ENCODE data around the gene C11orf98.
A peak's percentile ranks its signal among the peaks of the same experiment; 100 is the strongest.
"Not testable (repeated sequence)": the region's sequence is repeated elsewhere in the genome, so short reads cannot be mapped to it uniquely, and the experiment has no call there.

C11orf98 gene

DNA sequence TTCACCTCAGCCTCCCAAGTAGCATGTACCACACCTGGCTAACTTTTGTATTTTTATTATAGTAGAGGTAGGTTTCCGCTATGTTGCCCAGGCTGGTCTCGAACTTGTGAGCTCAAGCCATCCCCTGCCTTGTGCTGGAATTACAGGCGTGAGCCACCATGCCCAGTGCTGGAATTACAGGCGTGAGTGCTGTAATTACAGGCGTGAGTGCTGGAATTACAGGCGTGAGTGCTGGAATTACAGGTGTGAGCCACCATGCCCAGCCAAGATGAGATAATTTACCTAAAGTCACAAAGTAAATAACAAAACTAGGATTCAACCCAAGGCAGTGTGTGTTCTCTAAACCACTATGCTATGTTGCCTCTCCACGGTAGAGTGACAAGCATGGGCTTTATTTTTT lies 17.5 kb upstream of the C11orf98 start:
- DNase-seq (ENCODE audit: low spot score): no peak

DNA sequence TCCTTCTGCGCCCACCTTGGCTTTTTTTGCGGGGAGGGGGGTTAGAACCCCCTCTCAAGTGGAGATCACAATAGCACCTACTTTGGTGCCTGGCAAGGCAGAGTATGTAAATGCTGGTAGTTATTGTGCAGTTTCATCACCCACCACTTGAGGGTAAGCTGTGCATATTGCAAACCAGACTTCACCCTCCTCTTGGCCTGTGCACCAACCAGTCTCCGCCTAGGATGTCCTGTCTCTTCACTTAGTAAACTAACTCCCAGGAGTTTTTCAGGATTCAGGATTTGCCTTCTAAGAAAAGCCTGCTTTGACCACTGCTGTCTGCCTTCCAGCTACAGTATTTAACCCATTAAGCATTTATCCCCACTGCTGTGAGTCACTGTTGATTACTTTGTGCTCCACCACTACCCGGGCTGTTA lies 15.8 kb upstream of the C11orf98 start:
- peak; percentile 66 for DNase-seq (ENCODE audit: low spot score)

DNA sequence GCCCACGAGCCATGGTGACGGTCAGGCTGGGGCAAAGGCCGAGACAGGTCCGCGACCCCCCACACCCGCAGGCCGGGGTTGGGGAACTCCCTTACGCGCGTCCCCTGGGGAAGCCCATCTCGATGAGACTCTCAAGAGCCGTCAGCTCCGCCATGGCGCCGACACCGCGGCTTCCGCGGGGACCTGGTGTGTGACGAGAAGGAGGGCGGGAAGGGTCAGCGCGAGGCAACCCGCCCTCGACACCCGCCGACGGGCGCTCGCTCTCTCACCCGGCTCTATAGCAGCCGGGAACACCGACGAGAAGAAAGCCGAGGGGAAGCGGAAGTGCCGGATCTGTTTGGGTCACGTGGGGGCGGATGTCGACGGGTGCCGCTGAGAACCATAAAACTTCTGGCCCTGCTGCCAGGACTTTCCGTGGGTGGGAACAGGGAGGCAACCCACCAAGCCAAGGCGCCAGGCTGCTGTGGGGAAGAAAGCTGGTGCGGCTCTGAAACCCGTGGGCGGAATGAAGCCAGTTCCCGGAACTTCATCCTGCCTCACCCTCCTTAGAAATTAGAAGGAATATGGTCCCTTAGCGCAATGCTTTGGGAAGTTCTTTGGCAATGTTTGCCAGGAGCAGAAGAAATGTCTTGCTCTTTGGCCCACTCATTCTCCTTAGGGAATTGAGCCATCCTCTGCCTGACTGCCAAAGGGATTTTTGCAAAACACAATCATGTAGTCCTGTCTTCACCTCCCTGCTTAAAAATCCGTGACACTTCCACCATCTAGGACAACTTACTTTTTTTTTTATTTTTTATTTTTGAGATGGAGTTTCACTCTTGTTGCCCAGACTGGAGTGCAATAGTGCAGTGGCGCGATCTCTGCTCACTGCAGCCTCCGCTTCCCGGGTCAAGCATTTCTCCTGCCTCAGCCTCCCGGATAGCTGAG lies 14.0 kb upstream of the C11orf98 start, which contains the start of gene UBXN1:
UBXN1 (minus strand) TSS at position 304 of the 927 bp plus-strand sequence; CDS start at position 154, 150 bp downstream.
- peak; percentile 86 for DNase-seq (ENCODE audit: low spot score)

DNA sequence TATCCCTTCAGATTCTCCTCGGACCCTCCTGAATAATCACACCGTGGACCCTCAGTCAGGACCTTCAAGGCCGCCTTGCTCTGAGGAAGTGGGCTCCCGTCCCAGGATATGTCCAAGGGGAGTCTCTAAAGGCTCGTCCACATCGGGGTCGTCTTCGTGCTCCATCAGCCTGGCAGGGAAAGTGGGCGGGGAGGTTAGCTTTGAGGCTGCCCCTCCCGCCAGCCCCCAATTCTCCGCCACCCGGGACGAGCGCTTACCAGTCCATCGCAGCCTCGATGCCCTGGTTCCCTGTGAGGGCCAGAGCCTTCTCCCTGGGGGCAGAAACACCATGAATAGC lies 13.4 kb upstream of the C11orf98 start:
- DNase-seq (ENCODE audit: low spot score): no peak

DNA sequence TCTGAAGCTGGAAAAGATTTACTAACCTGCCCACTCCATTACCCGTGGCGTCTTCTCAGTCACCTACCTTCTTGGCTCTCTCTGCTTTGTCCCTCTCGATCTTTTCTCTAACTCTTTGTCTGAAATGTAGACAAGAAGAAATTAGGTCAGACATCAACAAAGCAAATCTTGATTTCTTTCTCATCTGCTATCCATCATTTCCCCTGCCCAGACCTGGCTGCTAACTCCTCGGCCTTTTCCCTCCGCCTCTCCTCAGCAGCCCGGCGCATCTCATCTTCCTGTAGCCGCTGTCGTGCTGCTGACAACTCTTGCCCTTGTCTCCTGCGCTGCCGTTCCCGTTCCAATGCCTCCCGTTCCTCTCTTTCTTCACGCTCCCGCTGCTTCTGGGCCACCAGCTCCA lies 12.7 kb upstream of the C11orf98 start:
- DNase-seq (ENCODE audit: low spot score): no peak

DNA sequence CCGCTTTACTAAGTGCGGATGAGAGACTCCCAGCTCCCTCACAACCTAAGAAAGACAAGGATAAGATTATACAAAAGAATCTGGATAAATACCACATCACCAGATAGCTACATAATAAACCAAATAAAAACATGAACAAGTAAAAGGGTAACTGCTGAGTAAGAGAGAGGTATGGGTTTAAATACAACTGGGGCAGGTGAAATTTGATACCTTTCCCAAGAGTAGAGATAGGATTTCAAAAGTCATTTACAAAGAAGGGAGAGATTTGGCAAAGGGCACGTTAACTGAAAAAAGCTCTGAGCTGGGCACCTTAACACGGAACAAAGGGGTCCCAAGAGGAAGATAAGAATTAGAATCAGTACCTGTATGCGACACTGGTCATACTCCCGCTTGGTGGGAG lies 12.1 kb upstream of the C11orf98 start:
- DNase-seq (ENCODE audit: low spot score): no peak

DNA sequence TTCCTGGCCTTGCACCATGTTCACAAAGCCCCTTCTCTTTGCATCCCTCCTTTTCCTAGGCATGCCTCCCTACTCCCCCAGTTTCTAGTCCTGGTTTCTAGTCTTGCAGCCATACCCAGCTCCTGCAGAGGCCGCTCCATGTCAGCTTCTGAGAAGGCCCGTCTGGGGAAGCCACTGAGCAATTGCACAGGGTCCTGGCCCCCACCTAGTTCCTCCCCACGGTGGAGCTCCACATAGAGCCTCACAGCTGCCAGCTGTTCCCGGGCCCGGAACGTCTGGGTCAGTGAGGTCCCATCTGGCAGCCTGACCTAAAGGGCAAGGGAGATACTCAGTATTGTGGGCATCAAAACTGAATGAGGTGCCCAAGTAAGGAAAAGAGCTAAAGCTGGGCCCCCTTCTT lies 11.7 kb upstream of the C11orf98 start:
- DNase-seq (ENCODE audit: low spot score): no peak

DNA sequence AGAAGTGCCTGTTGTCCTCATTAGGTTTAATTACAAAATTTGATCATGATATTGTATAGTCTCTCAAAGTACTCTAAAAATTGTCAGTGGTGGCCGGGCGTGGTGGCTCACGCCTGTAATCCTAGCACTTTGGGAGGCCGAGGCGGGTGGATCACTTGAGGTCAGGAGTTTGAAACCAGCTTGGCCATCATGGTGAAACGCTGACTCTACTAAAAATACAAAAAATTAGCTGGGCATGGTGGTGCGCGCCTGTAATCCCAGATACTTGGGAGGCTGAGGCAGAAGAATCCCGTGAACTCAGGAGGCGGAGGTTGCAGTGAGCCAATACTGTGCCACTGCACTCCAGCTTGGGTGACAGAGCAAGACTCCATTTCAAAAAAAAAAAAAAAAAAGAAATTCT lies 10.4 kb upstream of the C11orf98 start:
- DNase-seq (ENCODE audit: low spot score): not testable (repeated sequence)

DNA sequence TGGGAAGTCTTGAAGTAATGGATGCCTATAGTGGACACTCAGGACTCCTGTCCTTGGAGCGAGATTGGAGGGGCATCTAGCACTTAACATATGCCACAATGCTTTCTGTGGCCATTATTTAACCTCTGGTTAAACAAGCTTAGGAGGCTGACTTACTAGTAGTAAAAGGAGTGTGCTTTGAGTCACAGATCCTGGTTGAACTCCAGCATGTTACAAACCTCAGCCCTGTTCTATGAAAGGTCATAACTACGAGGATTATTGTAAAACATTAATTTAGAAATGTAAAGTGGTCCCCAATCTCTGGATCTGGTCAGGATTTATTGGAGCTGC lies 8.2 kb upstream of the C11orf98 start:
- DNase-seq (ENCODE audit: low spot score): no peak

DNA sequence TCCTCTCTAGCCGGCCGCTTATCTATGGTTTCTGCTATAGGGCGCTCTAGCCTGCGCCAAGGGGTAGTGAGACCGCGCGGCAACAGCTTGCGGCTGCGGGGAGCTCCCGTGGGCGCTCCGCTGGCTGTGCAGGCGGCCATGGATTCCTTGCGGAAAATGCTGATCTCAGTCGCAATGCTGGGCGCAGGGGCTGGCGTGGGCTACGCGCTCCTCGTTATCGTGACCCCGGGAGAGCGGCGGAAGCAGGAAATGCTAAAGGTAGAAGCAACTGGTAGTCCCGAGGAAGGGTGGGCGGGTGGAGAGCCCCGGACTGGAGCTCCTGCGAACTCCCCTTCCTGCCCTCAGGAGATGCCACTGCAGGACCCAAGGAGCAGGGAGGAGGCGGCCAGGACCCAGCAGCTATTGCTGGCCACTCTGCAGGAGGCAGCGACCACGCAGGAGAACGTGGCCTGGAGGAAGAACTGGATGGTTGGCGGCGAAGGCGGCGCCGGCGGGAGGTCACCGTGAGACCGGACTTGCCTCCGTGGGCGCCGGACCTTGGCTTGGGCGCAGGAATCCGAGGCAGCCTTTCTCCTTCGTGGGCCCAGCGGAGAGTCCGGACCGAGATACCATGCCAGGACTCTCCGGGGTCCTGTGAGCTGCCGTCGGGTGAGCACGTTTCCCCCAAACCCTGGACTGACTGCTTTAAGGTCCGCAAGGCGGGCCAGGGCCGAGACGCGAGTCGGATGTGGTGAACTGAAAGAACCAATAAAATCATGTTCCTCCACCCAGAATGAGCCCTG lies 6.8 kb upstream of the C11orf98 start, which contains the start of the genes LBHD1 and UQCC3:
LBHD1 (minus strand) TSS at position 660 of the 782 bp plus-strand sequence. CDS start 2,236 bp downstream, outside the sequence.
UQCC3 (plus strand) TSS at position 66 of the 782 bp plus-strand sequence; CDS start at position 139, 73 bp downstream.
- DNase-seq (ENCODE audit: low spot score): peak; percentile 95

DNA sequence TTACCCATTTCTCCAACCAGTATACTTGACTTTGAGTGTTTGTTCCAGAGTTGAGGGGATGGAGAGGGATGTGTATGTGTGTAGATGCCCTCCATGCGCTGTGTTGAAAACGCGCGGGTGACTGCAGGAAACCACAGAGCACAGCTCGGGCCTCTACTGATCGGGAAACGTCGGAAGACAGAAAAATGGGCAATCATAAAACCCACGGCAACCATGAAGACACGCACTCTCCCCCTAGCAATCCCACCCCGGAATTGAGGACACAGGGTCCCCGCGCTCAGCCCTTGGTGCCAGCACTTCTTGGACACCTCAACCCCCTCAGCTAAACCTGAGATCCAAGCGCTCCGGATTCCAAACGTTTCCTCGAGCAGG lies 6.2 kb upstream of the C11orf98 start:
- peak; percentile 33 for DNase-seq (ENCODE audit: low spot score)

DNA sequence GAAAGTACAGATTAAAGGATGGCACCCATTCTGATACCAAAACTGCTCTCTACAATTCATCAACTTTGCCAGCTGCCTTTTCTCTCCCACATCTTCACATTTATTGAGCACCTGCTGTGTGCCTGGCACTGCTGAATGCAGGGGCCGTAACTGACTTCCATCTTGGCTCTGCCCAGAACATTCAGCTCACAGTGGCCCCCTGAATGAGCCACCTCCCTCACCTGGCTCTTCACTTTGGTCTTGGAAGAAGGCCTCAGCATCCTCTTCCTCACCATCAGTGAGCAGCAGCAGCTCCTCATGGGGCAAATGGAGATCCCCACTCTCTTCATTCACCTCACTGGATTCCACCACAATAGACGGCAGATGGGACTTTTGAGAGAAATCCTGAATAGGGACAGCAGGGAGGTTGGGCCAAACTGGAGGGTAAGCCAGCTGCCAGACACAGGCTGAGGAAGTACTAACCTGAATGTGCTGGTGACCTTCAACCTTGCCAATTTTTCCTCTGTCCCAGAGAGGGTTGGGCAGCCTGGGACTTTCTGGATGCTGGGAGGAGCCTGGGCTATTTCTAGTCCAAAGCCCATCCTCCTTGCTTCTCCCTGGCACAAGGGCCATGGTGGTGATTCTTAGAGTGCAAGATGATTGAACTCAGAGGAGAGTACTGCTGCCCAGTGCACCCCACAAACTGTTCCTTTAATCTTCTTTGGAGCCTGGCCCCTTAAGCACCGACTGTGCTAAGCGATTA lies 4.6 kb upstream of the C11orf98 start:
- DNase-seq (ENCODE audit: low spot score): no peak

DNA sequence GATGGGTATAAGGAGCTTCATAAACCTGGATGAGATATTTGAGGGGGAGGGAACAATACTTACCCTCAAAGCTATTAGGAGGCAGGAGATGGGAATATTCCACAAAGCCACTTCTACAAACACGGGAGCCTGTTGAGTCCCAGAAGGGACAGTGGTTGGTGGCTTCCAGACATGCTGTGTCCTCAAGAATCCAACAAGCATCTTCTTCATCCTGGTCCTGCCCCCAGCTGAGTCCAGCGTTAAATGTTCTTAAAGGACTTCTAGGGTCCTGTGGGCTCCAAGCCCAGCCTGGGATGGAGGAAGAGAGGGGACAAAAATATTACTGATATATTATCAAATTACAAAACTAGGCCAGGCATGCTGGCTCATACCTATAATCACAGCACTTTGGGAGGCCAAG lies 2.5 kb upstream of the C11orf98 start:
- no peak for DNase-seq (ENCODE audit: low spot score)

DNA sequence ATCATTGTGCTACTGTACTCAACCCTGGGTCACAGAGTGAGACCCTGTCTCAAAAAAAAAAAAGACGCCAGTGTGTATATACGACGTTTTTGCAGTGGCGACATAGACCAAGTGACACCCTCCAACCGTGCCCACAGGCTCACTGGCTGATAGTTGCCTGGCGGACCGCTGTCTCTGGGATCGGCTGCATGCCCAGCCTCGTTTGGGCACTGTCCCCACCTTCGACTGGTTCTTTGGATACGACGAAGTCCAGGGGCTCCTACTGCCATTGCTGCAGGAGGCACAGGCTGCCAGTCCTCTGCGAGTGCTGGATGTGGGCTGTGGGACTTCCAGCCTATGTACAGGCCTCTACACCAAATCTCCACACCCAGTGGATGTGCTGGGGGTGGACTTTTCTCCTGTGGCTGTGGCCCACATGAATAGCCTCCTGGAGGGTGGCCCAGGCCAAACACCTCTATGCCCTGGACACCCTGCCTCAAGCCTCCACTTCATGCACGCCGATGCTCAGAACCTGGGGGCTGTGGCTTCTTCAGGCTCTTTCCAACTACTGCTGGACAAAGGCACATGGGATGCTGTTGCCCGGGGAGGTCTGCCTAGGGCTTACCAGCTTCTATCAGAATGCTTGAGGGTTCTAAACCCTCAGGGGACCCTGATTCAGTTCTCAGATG lies 1.4 kb upstream of the C11orf98 start:
- DNase-seq (ENCODE audit: low spot score): peak; percentile 22

DNA sequence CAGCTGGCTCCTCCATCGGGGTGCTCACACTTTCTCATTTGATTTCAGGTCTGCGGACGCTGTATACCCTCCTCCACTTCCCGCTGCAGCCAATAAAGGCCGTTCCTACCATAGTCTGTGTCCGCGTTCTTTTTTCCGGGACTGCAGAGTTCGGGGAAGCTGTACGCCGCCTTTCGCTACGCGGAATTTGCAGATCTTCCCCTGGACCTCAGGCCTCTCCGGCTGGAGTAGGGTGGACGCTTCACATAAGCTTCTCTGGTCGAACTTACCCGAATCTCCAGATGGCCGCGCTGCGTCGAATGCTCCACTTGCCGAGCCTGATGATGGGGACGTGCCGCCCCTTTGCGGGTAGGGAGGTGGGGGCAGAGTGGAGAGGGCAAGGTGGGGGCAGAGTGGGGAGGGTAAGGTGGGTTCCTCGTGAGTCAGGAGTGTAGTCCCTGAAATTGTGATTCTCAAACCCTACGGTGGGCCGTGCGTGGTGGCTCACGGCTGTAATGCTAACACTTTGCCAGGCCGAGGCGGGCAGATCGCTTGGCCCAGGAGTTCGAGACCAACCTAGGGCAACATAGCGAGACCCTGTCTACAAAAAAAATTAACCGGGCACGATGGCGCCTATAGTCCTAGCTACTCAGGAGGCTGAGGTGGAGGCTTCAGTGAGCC lies 719 bp upstream of the C11orf98 start:
- peak; percentile 53 for DNase-seq (ENCODE audit: low spot score)

DNA sequence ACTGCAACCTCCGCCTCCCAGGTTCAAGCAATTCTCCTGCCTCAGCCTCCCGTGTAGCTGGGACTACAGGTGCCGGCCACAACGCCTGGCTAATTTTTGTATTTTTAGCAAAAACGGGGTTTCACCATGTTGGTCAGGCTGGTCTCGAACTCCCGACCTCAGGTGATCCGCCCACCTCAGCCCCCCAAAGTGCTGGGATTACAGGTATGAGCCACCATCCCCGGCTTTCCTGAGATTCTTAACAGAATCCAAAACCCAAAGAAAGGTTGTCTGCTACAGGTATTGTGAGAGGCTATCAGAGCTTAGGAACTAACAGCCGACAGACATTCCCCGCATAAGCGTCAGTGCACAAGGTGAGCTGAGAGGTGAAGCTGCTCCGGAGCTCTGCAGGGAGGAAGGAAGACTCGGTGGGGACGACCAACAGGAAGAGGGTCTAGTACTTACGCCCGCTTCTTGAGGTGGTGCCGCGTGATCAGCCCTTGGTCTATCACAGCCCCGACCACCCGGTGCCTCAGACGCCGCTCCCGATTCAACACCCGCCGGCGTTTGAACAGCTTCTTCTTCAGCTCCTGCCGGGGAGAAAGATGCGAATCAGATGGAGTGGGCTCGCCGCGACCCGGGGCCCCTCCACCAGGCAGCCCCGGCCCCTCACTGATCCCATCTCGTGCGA lies 470 bp downstream of the C11orf98 start:
- DNase-seq (ENCODE audit: low spot score): peak; percentile 57

DNA sequence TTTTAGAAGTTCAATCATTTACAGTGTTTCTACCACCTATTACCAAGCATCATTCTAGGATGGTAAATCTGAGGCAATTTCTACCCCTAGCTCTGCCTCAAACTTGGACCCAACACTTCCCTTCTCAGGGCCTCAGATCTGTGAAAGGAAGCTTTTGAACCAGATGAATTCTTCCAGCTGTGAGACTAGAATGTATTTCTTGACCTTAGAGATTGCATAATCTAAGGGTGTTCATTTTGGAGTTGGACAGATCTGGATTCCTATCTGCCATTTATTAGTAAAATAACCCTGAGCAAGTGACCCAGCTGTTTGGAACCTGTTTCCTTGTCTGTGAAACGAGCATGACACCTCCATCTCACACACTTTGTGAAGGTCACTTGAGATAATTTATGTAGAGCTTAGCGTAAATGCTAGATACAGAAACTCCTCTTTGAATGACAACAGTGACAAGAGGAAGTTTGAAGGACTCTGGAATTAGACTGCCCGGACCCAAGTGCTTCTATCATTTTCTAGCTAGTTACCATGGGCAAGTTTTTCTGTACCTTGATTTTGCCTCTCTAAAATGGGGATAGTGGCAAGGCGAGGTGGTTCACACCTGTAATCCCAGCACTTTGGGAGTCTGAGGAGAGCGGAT lies 8.1 kb downstream of the C11orf98 start:
- DNase-seq (ENCODE audit: low spot score): no peak

DNA sequence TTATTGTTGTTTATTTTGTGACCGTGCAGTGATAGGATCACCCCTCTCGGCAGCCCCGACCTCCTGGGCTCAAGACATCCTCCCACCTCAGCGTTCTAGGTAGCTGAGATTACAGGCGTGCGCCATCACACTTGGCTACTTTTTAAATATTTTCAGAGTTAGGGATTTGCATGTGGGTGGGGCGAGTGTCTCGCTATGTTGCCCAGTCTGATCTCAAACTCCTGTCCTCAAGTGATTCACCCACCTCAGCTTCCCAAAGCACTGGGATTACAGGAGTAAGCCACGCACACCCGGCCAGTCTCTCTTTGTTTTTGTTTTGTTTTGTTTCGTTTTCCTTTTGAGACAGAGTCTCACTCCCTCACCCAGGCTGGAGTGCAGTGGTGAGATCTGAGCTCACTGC lies 10.7 kb downstream of the C11orf98 start:
- DNase-seq (ENCODE audit: low spot score): no peak

DNA sequence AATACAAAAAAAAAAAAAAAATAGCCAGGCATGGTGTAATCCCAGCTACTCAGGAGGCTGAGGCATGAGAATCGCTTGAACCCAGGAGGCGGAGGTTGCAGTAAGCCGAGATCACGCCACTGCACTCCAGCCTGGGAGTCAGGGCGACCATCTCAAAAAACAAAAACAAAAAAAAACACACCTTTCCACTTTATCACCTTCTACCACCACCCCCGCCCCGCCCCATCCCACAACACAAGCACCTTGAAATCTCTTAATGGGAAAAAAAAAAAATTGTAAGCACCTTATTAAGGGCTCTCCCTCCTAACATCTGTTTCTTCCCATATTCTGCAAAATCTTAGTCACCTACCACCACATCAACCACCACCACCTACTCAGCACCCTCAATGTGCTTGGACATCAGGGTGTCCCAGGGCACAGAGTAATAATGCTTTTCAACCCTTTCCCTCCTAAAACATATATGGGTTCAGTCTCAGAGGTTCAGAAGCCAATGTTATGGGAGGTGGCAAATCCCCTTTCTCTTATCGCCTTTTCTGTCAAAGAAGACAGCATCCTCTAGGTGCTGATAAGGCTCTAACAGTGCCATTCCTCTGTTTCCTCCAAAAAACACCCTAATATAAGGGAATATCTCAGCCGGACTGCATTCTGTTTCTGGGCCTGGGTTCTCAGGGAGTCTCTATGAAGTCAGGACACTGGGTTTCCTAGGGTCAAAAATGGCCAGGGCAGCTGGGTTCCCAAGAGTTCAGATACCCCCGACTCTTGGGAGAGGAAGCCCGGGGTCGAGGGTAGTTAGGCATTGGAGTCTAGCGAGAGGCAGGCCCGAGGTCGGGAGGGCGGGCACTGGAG lies 12.6 kb downstream of the C11orf98 start:
- DNase-seq (ENCODE audit: low spot score): peak; percentile 39

Measured in activated CD4-positive, alpha-beta T cell treated with anti-CD3 and anti-CD28 coated beads, Interleukin-2, Interleukin-4, amounts not matched to agents 100 ng/mL and 50 ng/mL, durations not matched to agents 16 hours and 8 hours (primary cell).